GM18870 (cell line): ENCODE data around the gene VAT1.
"Not testable (repeated sequence)": the region's sequence is repeated elsewhere in the genome, so short reads cannot be mapped to it uniquely, and the experiment has no call there.

Experiments used
- ATAC-seq: cut with Tn5 transposase; IDR thresholded peaks from one replicate; pipeline ENCODE4 v1.9.1; 2021; ENCODE audit warnings: moderate library complexity; ENCODE audit not compliant: unreplicated experiment

VAT1 gene

DNA sequence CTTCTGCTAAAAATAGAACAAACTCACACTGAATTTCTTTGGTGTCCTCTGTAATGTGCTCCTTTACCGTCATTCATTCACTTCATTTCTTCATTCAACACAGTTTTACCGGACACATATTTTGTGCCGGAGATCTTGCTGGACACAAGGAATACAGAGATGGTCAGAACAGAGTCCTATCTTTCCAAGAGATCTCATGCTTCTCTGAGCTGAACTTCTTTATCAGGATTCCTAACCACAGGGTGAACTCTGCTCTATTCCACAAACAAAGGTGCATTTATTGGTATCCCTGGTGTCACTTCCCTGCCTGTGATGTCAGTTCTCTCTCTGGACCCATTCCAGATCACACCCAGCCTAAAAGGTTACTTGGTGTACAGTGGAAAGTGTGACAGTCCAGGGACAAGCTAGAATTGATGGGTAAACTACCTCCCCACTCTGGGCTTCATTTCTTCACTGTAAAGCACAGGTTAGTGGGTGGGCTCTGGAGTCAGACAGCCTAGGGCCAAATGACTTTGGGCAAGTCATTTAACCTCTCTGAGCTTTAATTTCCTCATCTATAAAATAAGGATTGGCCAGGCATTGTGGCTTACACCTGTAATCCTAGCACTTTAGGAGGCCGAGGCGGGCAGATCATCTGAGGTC lies 11.4 kb downstream of the VAT1 start:
- ATAC-seq, result no peak

GRCh38 chr17:43006639-43007551 lies 15.3 kb downstream of the VAT1 start, which contains the start of gene IFI35:
Gene IFI35, plus strand, starts transcription at chr17:43006784. Its CDS starts 164 bp downstream, at chr17:43006948.
- ATAC-seq, result peak; percentile 60

DNA sequence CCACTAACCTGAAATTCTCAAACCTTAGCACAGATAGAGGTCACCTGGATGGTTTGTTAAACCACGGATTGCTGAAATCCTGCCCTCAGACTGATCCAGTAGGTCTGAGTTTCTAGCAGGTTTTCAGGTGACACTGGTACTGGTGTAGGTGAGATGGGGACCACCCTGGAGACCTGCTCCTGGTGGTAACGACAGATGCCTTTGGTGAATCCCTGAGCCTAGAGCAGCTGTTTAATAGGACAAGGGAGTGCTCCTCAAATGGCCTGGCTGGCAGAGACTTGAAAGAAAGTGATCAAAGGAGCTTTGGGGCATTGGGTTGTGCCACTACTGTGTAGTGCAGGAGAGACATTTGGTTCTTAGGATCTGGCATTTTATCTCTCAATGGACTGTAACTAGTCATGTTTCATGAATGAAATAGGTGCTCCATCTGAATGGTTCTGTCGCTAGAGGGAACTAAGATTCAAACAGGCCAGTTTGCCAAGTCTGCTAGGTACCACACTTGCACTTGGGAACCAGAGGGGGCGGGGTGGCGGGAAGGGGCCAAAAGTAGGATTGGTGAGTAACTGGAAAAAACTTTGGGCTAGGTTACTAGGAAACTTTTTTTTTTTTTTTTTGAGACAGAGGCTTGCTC lies 18.5 kb downstream of the VAT1 start:
- no peak for ATAC-seq

GRCh38 chr17:43000894-43001293 lies 21.3 kb downstream of the VAT1 start:
- ATAC-seq, result not testable (repeated sequence)

DNA sequence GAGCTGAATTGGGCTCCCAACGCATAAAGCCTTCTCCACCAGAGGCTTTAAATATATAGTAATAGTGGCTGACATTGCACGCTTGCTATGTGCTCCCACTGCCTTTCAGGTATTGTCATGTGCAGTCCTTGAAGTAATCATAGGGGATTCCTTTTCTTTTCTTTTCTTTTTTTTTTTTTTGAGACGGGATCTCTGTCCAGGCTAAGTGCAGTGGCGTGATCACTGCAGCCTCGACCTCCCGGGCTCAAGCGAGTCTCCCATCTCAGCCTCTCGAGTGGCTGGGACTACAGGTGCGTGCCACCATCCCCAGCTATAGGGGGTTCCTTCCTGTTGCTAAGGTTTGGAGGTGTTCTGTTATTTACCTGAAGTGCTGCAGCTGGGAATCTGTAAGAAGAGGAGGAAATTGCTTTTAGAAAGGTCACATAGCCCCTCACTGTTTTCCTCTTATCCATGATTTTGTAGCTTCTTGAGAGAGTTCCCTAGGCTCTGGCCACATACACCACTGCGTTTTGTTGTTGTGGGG lies 23.1 kb downstream of the VAT1 start:
- ATAC-seq, result no peak

DNA sequence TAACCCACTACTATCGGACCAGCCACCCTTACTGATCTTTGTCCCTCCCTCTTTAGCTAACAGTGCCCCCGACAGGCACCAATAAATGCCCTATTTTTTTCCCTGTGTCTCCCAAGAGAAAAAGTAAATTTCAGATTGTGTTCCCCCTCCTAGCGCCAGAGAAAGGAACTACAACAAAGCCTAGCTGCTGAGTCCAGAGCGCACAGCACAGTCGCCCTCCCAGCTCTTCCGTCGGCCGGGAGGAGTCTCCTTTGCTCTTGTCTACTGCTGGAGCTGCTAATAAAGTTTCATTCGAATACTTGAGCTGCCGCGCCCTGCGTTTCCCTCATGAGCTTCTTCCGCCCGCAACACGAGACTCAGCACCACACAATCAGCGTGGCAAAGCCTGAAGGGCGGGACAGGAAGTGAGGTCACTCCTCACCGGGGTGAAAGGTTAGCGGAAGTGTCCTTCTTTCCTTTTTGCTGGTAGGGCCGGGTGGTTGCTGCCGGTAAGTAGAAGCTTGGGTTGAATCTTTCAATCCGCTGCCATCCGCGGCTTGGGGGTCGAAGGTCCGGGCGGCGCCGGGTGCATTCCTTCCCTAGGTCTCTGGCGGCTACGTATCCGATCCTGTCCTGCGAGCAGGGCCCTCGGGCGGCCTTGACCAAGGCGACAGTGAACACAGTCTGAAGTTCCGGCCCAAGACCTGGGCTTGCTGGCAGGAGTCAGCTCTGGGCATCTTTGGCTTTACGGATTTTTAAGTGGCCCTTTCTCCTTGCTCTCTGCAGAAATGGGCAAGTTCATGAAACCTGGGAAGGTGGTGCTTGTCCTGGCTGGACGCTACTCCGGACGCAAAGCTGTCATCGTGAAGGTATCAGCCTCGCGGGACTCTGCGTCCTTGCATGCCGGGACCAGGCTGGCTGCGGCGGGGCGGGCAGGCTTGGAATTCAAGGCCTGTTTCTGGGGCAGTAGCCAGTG lies 23.9 kb downstream of the VAT1 start, which contains the start of gene RPL27:
Gene RPL27 (plus strand): TSS at position 436 of the 955 bp plus-strand sequence. CDS start 332 bp downstream, at position 768.
- peak; percentile 91 for ATAC-seq

DNA sequence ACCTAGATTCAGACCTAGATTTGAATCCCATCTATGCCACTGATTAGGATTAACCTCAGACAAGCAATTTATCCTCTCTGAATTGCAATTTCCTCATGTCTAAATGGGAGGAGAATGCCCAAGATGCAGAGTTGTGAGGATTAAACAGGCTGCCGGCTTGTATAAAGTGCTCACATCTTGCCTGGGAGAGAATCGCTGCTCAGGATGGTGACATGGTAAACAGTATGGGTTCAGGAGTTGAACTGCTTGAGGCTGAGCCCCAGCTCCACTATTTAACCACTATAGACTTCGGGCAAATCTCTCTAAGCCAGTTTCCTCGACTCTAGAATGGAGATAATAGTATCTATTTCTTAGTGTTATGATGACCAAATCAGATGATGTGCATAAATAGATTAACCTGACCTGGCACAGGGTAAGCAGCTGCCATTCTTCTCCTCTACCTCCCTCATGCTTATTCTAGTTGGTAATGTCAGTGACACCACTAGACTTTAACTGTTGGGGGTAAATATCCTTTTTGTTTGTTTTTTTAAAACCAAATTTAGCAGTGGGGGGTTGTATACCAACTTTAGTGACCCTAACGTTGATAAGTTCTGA lies 24.7 kb downstream of the VAT1 start:
- no peak for ATAC-seq

- ATAC-seq, result not testable (repeated sequence)
Observed at GRCh38 chr17:42993913-42994312, 28.3 kb downstream of the VAT1 start.

- no peak for ATAC-seq
Observed at GRCh38 chr17:42992872-42993271, 29.3 kb downstream of the VAT1 start.

DNA sequence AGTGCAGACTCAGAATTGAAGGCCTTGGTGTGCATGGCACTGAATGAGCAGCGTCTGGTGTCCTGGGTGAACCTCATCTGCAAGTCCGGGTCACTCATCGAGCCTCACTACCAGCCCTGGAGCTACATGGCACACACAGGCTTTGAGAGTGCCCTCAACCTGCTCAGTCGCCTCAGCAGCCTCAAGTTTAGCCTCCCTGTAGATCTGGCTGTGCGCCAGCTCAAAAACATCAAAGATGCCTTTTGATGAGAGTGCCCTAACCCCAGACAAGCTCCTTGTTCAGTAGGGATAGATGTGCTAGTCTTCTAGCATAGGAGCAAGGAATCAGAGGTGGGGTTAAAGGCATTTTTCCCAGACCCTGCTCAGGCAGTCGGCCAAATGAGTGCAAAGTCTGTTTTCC lies 30.7 kb downstream of the VAT1 start:
- no peak for ATAC-seq

DNA sequence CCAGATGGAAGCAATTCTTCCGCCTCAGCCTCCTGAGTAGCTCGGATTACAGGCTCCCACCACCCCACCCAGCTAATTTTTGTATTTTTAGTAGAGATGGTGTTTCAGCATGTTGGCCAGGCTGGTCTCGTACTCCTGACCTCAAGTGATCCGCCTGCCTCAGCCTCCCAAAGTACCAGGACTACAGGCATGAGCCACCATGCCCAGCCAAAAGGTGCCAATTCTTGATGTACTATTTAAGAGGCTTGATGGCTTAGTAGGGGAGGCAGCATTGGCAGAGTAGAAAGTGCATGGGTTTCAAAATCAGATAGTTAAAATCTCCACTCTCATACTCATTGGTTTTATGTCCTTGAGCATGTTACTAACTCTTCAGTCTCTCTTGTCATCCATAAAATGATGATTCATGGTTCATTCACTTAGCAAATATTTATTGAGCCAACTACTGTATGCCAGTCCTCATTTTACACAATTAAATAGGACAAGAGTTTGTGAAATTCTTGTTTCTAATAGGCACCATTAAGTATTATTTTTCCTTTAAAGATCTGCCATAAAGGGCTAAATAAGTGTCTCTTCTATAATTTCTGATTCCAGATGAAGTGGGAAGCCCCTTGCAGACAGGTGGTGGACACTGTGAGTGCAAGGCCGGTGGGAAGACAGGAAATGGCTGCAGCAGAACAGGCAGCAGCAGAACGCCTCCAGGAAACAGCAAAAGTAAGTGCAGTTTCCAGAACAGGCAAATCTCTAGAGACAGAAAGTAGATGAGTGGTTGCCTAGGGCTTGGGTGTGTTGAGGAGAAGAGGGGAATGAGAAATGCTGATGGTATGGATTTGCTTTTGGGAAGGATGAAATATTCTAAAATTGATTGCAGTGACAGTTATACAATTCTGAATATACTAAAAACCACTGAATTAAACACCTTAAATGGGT lies 32.2 kb downstream of the VAT1 start:
- ATAC-seq, result no peak

DNA sequence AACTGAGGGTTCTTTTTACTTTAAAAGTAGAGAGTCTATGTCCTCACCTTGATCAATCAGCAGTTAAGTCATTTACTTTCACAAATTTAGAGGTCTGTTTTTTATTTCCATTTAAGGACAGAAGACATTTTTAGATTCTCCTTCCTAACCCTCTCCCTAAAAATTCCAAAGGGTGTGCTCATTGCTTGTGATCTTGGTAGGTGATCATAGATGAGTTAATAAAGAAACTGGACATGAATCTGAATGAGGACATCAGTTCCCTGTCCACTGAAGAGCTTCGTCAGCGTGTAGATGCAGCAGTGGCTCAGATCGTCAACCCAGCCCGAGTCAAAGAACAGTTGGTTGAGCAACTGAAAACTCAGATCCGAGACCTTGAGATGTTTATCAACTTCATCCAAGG lies 33.0 kb downstream of the VAT1 start:
- ATAC-seq, result no peak

GRCh38 chr17:42985225-42985624 lies 37.0 kb downstream of the VAT1 start:
- peak; percentile 43 for ATAC-seq

DNA sequence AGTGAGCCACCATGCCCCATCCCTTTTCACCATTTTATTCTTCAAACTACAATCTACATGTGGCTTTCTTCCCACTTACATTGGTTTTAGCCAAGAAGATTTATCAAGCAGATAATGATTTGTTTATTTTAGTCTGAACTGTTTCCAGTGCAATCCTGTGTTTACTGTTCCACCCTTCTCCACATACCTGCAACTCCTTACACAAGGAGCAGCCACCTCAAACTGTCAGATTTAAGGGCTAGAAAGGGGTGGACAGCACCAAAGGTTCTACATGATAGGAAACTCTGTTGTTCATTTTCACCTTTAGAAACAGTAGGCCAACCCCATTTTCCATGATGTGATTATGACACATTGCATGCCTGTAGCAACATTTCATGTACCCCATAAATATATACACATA lies 39.9 kb downstream of the VAT1 start:
- no peak for ATAC-seq

DNA sequence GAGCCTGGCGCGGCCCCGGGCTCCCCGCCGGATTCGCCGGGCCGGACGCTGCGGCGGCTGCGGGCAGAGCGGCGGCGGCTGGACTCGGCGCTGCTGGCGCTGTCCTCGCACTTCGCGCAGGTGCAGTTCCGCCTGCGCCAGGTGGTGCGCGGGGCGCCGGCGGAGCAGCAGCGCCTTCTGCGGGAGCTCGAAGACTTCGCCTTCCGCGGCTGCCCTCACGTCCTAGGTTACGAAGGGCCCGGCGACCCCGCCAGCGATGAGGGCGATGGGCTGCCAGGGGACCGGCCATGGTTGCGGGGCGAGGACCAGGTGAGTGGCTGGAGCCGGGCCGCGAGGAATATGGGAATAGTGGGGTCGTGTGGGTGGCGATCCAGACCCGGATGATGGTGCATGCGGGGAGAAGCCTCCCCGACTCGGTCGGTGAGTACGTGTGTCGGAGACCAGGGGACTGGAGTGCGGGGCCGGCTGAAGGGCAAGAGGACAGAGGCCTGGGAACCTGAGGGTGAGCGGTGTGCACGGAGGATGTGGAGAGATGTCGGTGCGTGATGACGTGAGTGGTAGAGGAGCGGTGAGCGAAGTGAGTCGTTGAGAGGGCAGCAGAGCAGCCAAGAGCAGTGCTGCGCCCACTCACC lies 41.3 kb downstream of the VAT1 start:
- ATAC-seq, result no peak

DNA sequence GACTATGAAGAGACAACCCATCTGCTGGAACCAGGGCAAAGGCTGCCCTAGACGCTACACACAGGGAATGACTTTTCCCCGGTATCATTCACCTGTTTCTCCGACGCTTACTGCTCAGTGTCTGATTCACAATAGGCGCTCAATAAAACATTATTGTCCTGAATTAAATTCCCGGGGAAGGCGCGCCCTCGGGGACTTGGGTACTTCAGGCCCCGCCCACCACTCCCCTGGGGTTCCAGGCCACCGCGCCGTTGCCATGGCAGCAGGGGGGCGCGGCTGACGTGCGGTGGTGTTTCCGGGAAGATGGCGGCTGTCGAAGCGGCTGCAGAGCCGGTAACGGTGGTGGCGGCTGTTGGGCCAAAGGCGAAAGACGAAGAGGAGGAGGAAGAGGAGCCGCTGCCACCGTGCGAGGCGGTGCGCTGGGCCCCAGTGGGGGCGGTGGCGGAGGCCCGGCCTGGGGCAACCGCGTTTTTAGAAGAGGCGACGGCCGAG lies 41.9 kb downstream of the VAT1 start, which contains the start of gene RUNDC1:
Gene RUNDC1 (plus strand): TSS at position 292 of the 492 bp plus-strand sequence. CDS start 12 bp downstream, at position 304.
- no peak for ATAC-seq

DNA sequence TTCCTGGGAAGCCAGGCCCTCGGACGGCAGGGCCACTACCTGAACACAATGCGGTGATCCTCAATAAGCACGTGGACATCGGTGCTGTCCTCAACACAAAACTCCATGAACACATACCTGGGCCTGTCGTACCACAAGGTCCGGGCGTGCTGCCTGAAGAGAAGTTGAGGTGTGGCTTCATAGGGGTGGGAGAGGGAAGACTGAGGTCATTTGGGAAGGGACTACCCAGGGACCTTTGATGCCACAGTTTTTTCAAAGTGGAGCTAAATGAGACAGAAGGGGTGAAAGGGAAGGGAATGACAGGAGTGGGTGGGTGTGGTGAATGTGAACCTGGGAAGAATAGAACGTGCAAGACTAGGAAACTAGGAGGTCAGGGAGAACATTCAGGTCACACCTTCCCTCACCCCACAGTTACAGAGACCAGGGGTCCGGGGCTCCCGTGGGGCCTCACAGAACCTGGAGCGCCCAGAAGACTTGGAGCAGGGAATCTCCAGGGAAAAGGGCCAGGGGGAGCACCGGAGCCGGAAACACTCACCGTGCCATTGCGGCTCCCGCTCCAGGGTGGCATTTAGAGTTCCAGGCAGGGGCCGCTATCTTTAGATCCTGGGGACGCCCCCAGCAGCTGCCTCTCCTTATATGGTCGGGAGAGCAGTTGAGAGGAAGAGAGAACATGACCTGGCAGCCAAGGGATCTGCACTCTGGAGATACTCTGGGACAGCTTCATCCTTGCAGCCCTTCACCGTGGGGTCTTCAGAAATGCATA lies 42.5 kb downstream of the VAT1 start, which contains the start of gene PTGES3L:
Gene PTGES3L (minus strand): TSS at position 570 of the 763 bp plus-strand sequence. CDS start 27 bp downstream, at position 543.
- ATAC-seq, result no peak
